Measurements from ENCODE around the gene KRTAP7-1. TPM values are rescaled to one million over a fixed set of nuclear protein-coding genes. Genes with fewer than 3 reads are reported as not detected.

KRTAP7-1 gene
- total and polyA plus RNA-seq, 2 of the 8 experiments (the other 6 are each of a cell fraction or from before 2014, with no cell fraction given) = not detected

Small RNA genes lying within 50 kb of the gene (small RNA-seq; reads per million reads assigned to genes)
- gene KRTAP8-2P (ENCODE audit: insufficient read depth) (not detected), gene KRTAP8-3P (ENCODE audit: insufficient read depth) (not detected)

Other genes starting within 250 kb of the KRTAP7-1 start
- not detected in 2 replicates for gene KRTAP22-2, start 239.4 kb downstream of the KRTAP7-1 start, total RNA-seq (2021; fragmentation: NEBNext Ultra II Directional; extraction: Animal tissue kit (Norgen Biotek cat#: 25700))
- not detected in 2 replicates for gene KRTAP22-2, start 239.4 kb downstream of the KRTAP7-1 start, polyA plus RNA-seq (2011; rRNA removed)
- not detected in 2 replicates for gene KRTAP6-3, start 237.3 kb downstream of the KRTAP7-1 start, total RNA-seq (2021; fragmentation: NEBNext Ultra II Directional; extraction: Animal tissue kit (Norgen Biotek cat#: 25700))
- not detected in 2 replicates for gene KRTAP6-3, start 237.3 kb downstream of the KRTAP7-1 start, polyA plus RNA-seq (2011; rRNA removed)
- gene KRTAP6-2, start 230.9 kb downstream of the KRTAP7-1 start, total RNA-seq (2021; fragmentation: NEBNext Ultra II Directional; extraction: Animal tissue kit (Norgen Biotek cat#: 25700)) = not detected in 2 replicates
- not detected in 2 replicates for gene KRTAP6-2, start 230.9 kb downstream of the KRTAP7-1 start, polyA plus RNA-seq (2011; rRNA removed)
- gene KRTAP22-1, start 228.7 kb downstream of the KRTAP7-1 start, total RNA-seq (2021; fragmentation: NEBNext Ultra II Directional; extraction: Animal tissue kit (Norgen Biotek cat#: 25700)) = not detected in 2 replicates
- gene KRTAP22-1, start 228.7 kb downstream of the KRTAP7-1 start, polyA plus RNA-seq (2011; rRNA removed) = not detected in 2 replicates
- gene KRTAP6-1, start 215.8 kb downstream of the KRTAP7-1 start, total RNA-seq (2021; fragmentation: NEBNext Ultra II Directional; extraction: Animal tissue kit (Norgen Biotek cat#: 25700)) = not detected in 2 replicates
- not detected in 2 replicates for gene KRTAP6-1, start 215.8 kb downstream of the KRTAP7-1 start, polyA plus RNA-seq (2011; rRNA removed)
- gene KRTAP20-1, start 213.3 kb downstream of the KRTAP7-1 start, total RNA-seq (2021; fragmentation: NEBNext Ultra II Directional; extraction: Animal tissue kit (Norgen Biotek cat#: 25700)) = not detected in 2 replicates
- not detected in 2 replicates for gene KRTAP20-1, start 213.3 kb downstream of the KRTAP7-1 start, polyA plus RNA-seq (2011; rRNA removed)
- not detected in 2 replicates for gene KRTAP20-4, start 209.1 kb downstream of the KRTAP7-1 start, total RNA-seq (2021; fragmentation: NEBNext Ultra II Directional; extraction: Animal tissue kit (Norgen Biotek cat#: 25700))
- not detected in 2 replicates for gene KRTAP20-4, start 209.1 kb downstream of the KRTAP7-1 start, polyA plus RNA-seq (2011; rRNA removed)
- not detected in 2 replicates for gene KRTAP20-2, start 194.6 kb downstream of the KRTAP7-1 start, total RNA-seq (2021; fragmentation: NEBNext Ultra II Directional; extraction: Animal tissue kit (Norgen Biotek cat#: 25700))
- gene KRTAP20-2, start 194.6 kb downstream of the KRTAP7-1 start, polyA plus RNA-seq (2011; rRNA removed) = not detected in 2 replicates
- not detected in 2 replicates for gene KRTAP20-3, start 186.9 kb downstream of the KRTAP7-1 start, total RNA-seq (2021; fragmentation: NEBNext Ultra II Directional; extraction: Animal tissue kit (Norgen Biotek cat#: 25700))
- not detected in 2 replicates for gene KRTAP20-3, start 186.9 kb downstream of the KRTAP7-1 start, polyA plus RNA-seq (2011; rRNA removed)
- gene KRTAP21-3, start 111.0 kb downstream of the KRTAP7-1 start, total RNA-seq (2021; fragmentation: NEBNext Ultra II Directional; extraction: Animal tissue kit (Norgen Biotek cat#: 25700)) = not detected in 2 replicates
- gene KRTAP21-3, start 111.0 kb downstream of the KRTAP7-1 start, polyA plus RNA-seq (2011; rRNA removed) = not detected in 2 replicates
- gene KRTAP21-2, start 82.5 kb downstream of the KRTAP7-1 start, total RNA-seq (2021; fragmentation: NEBNext Ultra II Directional; extraction: Animal tissue kit (Norgen Biotek cat#: 25700)) = not detected in 2 replicates
- not detected in 2 replicates for gene KRTAP21-2, start 82.5 kb downstream of the KRTAP7-1 start, polyA plus RNA-seq (2011; rRNA removed)
- not detected in 2 replicates for gene KRTAP21-1, start 74.3 kb downstream of the KRTAP7-1 start, total RNA-seq (2021; fragmentation: NEBNext Ultra II Directional; extraction: Animal tissue kit (Norgen Biotek cat#: 25700))
- not detected in 2 replicates for gene KRTAP21-1, start 74.3 kb downstream of the KRTAP7-1 start, polyA plus RNA-seq (2011; rRNA removed)
- not detected in 2 replicates for gene KRTAP8-1, start 16.5 kb downstream of the KRTAP7-1 start, total RNA-seq (2021; fragmentation: NEBNext Ultra II Directional; extraction: Animal tissue kit (Norgen Biotek cat#: 25700))
- gene KRTAP8-1, start 16.5 kb downstream of the KRTAP7-1 start, polyA plus RNA-seq (2011; rRNA removed) = not detected in 2 replicates
- not detected in 2 replicates for gene KRTAP11-1, start 51.8 kb upstream of the KRTAP7-1 start, total RNA-seq (2021; fragmentation: NEBNext Ultra II Directional; extraction: Animal tissue kit (Norgen Biotek cat#: 25700))
- gene KRTAP11-1, start 51.8 kb upstream of the KRTAP7-1 start, polyA plus RNA-seq (2011; rRNA removed) = not detected in 2 replicates
- not detected in 2 replicates for gene KRTAP19-8, start 208.7 kb upstream of the KRTAP7-1 start, total RNA-seq (2021; fragmentation: NEBNext Ultra II Directional; extraction: Animal tissue kit (Norgen Biotek cat#: 25700))
- not detected in 2 replicates for gene KRTAP19-8, start 208.7 kb upstream of the KRTAP7-1 start, polyA plus RNA-seq (2011; rRNA removed)